Measurements from ENCODE around the gene SMYD3.

- TF ChIP-seq CTCF (IDR thresholded peaks at IDR 0.05; ENCODE audit: poor library complexity), result no peak
- TF ChIP-seq EZH2phosphoT487 (IDR thresholded peaks at IDR 0.05; ENCODE audit: low read depth, severe bottlenecking, unreplicated experiment), result no peak
Observed at GRCh38 chr1:245777752-245778151, 729.3 kb downstream of the SMYD3 start.

Data from hepatocyte (in vitro differentiated cells).